K562 (cell line): ENCODE results near the gene VAC14. TPM values are rescaled to one million over a fixed set of nuclear protein-coding genes. Genes with fewer than 3 reads are reported as not detected.

Experiments used
- CREB1 ChIP-seq, 2 experiments: sonication (generic) in 1 of 2; formaldehyde crosslinking in 1 of 2; IDR thresholded peaks; 2 replicates each; pipeline versions ENCODE4 v1.6.1 to v1.8.0; 2012 to 2022; ENCODE audit warnings: inconsistent platforms in 1 of 2, mild to moderate bottlenecking in 1 of 2, missing genetic modification reagents in 1 of 2, moderate library complexity in 1 of 2
- HNRNPH1 ChIP-seq: fragments of 200-400 bp; formaldehyde crosslinking; optimal IDR thresholded peaks from 2 replicates; pipeline ENCODE3; 2017; ENCODE audit warnings: low read depth, mild to moderate bottlenecking, low read length, moderate library complexity
- KDM1A ChIP-seq, 2 experiments: fragments of 450-650 bp; IDR thresholded peaks; 2 replicates each; pipeline ENCODE4 v1.6.1; 2016; ENCODE audit warnings: mild to moderate bottlenecking in 2 of 2
- USF1 ChIP-seq: sonication (generic); formaldehyde crosslinking; IDR thresholded peaks from 2 replicates; pipeline ENCODE4 v1.9.0; 2022; ENCODE audit warnings: mild to moderate bottlenecking, missing genetic modification reagents
- ZBTB11 ChIP-seq, 3 experiments: fragments of 200-800 bp in 1 of 3; fragments of 250-450 bp in 1 of 3; fragments of 450-650 bp in 1 of 3; sonication (Bioruptor Pico) in 1 of 3; sonication (Bioruptor generic) in 1 of 3; formaldehyde crosslinking in 1 of 3; IDR thresholded peaks; 2 replicates each; pipeline versions ENCODE4 v1.6.1 to v1.8.0; 2016 to 2022; ENCODE audit warnings: mild to moderate bottlenecking in 2 of 3, missing genetic modification characterization in 2 of 3, missing compliant biosample characterization in 1 of 3, moderate library complexity in 1 of 3
- ZNF197 ChIP-seq: fragments of 200-800 bp; sonication (Bioruptor generic); IDR thresholded peaks from 2 replicates; pipeline ENCODE4 v1.6.1; 2016; ENCODE audit warnings: low read depth, missing genetic modification characterization, missing compliant biosample characterization
- ZNF609 ChIP-seq: sonication (generic); formaldehyde crosslinking; IDR thresholded peaks from 2 replicates; pipeline ENCODE4 v1.8.1; 2023; ENCODE audit warnings: missing genetic modification reagents, mild to moderate bottlenecking, borderline replicate concordance
- ZNF76 ChIP-seq: fragments of 250-450 bp; sonication (Bioruptor Pico); IDR thresholded peaks from 2 replicates; pipeline ENCODE4 v1.4.0; 2020; ENCODE audit warnings: mild to moderate bottlenecking, moderate library complexity, borderline replicate concordance
- polyA plus RNA-seq, 8 experiments: library from polyadenylated mRNA; depleted of rRNA in 4 of 8; stranded (reverse) in 5 of 8; unstranded in 3 of 8; fragments of >200 nt; fragmentation: Nextera tagmentation in 2 of 8; fragmentation: Illumina TruSeq in 1 of 8; extraction: Ambion mirVana in 2 of 8; extraction: Trizol in 1 of 8; gene quantifications; 2 replicates each; pipeline versions ENCODE4 v1.2.1 to v1.2.3, GENCODE V29; 2011 to 2014; ENCODE audit warnings: inconsistent platforms in 1 of 8, missing spikeins in 1 of 8
- total RNA-seq, 7 experiments: library from RNA; depleted of rRNA in 6 of 7; stranded (reverse); fragments of >200 nt in 6 of 7; fragmentation: Illumina TruSeq in 2 of 7; extraction: Trizol in 2 of 7; gene quantifications; 2 replicates each; pipeline versions ENCODE4 v1.2.1 to v1.2.3, GENCODE V29; 2011 to 2021; ENCODE audit warnings: low replicate concordance in 1 of 7

The VAC14 gene
- total and polyA plus RNA-seq, 9 of the 15 experiments (the other 6 are each of a cell fraction or from before 2014, with no cell fraction given): 1.3 to 41.6 (median 26.6) TPM

- TF ChIP-seq ZNF609 (CRISPR knock-in tag): no peak
- TF ChIP-seq ZNF76: no peak
- no peak for TF ChIP-seq KDM1A (IDR thresholded peaks at IDR 0.05)
- TF ChIP-seq ZBTB11 (CRISPR knock-in tag; IDR thresholded peaks at IDR 0.05): no peak
- no peak for TF ChIP-seq HNRNPH1
- TF ChIP-seq ZNF197: no peak
- no peak for TF ChIP-seq CREB1 (IDR thresholded peaks at IDR 0.05)
- TF ChIP-seq CREB1 (CRISPR knock-in tag; IDR thresholded peaks at IDR 0.05): no peak
- no peak for TF ChIP-seq USF1 (CRISPR knock-in tag)
These were observed 21.6 kb downstream of the VAC14 start (continued) for GRCh38 chr16:70779361-70779760.
